IMR-90 (cell line): ENCODE results near the gene OR52E5. TPM values are rescaled to one million over a fixed set of nuclear protein-coding genes. Genes with fewer than 3 reads are reported as not detected.

Experiments used
- ATAC-seq: fragments of 200-7000 bp; cut with Tn5 transposase; 2 replicates; pipeline ENCODE4 v1.9.1; 2020; ENCODE audit warnings: low read depth, mild to moderate bottlenecking, moderate library complexity
- BruUV-seq: library from RNA; stranded (reverse); fragments of 400-500 nt; replicated peaks from 2 replicates; lab custom pipeline; 2021; lab: Mats Ljungman, UMichigan
- CTCF ChIA-PET: fragments of 300-600 bp; formaldehyde crosslinking; extraction: SDS; loops from one replicate; lab custom pipeline; 2021; ENCODE audit warnings: antibody characterized with exemption; lab: Yijun Ruan, JAX
- POLR2A ChIA-PET: fragments of 300-600 bp; sonication (Branson Sonifier 250); formaldehyde crosslinking; loops from one replicate; lab custom pipeline; 2022; ENCODE audit warnings: antibody characterized with exemption; ENCODE audit not compliant: unreplicated experiment; lab: Charles Lee
- DNase-seq: peaks from one replicate; pipeline ENCODE4 v3.0.0; 2013
- H2AFZ ChIP-seq: replicated peaks from 2 replicates; pipeline ENCODE3; 2013; ENCODE audit warnings: low read length, mild to moderate bottlenecking; ENCODE audit not compliant: poor library complexity
- H2AK5ac ChIP-seq: 2 replicates; pipeline ENCODE4 v1.6.1; 2013; ENCODE audit warnings: low read depth, low read length, inconsistent platforms
- H2AK9ac ChIP-seq: replicated peaks from 2 replicates; pipeline ENCODE3; 2013; ENCODE audit warnings: mild to moderate bottlenecking, low read depth, low read length, moderate library complexity; ENCODE audit not compliant: poor library complexity
- H2BK120ac ChIP-seq: 2 replicates; pipeline ENCODE4 v1.6.1; 2013; ENCODE audit warnings: low read depth, low read length, inconsistent platforms
- H2BK15ac ChIP-seq: 3 replicates; pipeline ENCODE4 v1.6.1; 2013; ENCODE audit warnings: low read depth, low read length, inconsistent platforms
- H2BK20ac ChIP-seq: 2 replicates; pipeline ENCODE4 v1.6.1; 2013; ENCODE audit warnings: low read depth, mild to moderate bottlenecking, inconsistent platforms, low read length, moderate library complexity
- H2BK5ac ChIP-seq: 2 replicates; pipeline ENCODE4 v1.6.1; 2013; ENCODE audit warnings: mild to moderate bottlenecking, low read depth, low read length, inconsistent platforms; ENCODE audit not compliant: poor library complexity, severe bottlenecking
- H3K14ac ChIP-seq: replicated peaks from 2 replicates; pipeline ENCODE4 v1.6.1; 2013; ENCODE audit warnings: low read depth, low read length, inconsistent platforms
- H3K18ac ChIP-seq: 2 replicates; pipeline ENCODE4 v1.6.1; 2013; ENCODE audit warnings: low read depth, low read length, control low read depth
- H3K23ac ChIP-seq: 2 replicates; pipeline ENCODE4 v1.6.1; 2013; ENCODE audit warnings: low read depth, low read length, inconsistent platforms
- H3K27ac ChIP-seq: 2 replicates; pipeline ENCODE4 v1.5.1; 2013; ENCODE audit warnings: mild to moderate bottlenecking, control low read depth, low read length; ENCODE audit not compliant: insufficient read depth
- H3K27me3 ChIP-seq: 2 replicates; pipeline ENCODE4 v1.6.1; 2013; ENCODE audit warnings: low read length; ENCODE audit not compliant: control insufficient read depth, insufficient read depth
- H3K36me3 ChIP-seq: 2 replicates; pipeline ENCODE4 v1.6.1; 2013; ENCODE audit warnings: low read length, mixed read lengths; ENCODE audit not compliant: control insufficient read depth, insufficient read depth
- H3K4ac ChIP-seq: 2 replicates; pipeline ENCODE4 v1.6.1; 2013; ENCODE audit warnings: low read depth, low read length, inconsistent platforms
- H3K4me1 ChIP-seq: 2 replicates; pipeline ENCODE4 v1.6.1; 2013; ENCODE audit warnings: low read length, mixed read lengths; ENCODE audit not compliant: control insufficient read depth, insufficient read depth
- H3K4me2 ChIP-seq: 2 replicates; pipeline ENCODE4 v1.6.1; 2013; ENCODE audit warnings: low read depth, mild to moderate bottlenecking, control low read depth, low read length, moderate library complexity
- H3K4me3 ChIP-seq: 2 replicates; pipeline ENCODE4 v1.5.1; 2013; ENCODE audit warnings: low read depth, mild to moderate bottlenecking, control low read depth, low read length, moderate library complexity; ENCODE audit not compliant: insufficient read depth
- H3K56ac ChIP-seq: 2 replicates; pipeline ENCODE4 v1.6.1; 2013; ENCODE audit warnings: low read length, inconsistent platforms; ENCODE audit not compliant: insufficient read depth; ENCODE audit errors: extremely low read depth
- H3K79me1 ChIP-seq, 2 experiments: 2 replicates each; pipeline ENCODE4 v1.6.1; 2013; ENCODE audit warnings: low read length in 2 of 2, inconsistent platforms in 1 of 2, low read depth in 1 of 2
- H3K9ac ChIP-seq: 2 replicates; pipeline ENCODE4 v1.6.1; 2013; ENCODE audit warnings: low read depth, low read length, control low read depth
- H3K9me1 ChIP-seq: 2 replicates; pipeline ENCODE4 v1.6.1; 2013; ENCODE audit warnings: low read length, inconsistent platforms; ENCODE audit not compliant: insufficient read depth
- H3K9me3 ChIP-seq: 2 replicates; pipeline ENCODE4 v1.6.1; 2013; ENCODE audit warnings: low read length; ENCODE audit not compliant: control insufficient read depth, insufficient read depth
- H4K20me1 ChIP-seq: 2 replicates; pipeline ENCODE4 v1.6.1; 2013; ENCODE audit warnings: low read length, inconsistent platforms; ENCODE audit not compliant: insufficient read depth
- H4K5ac ChIP-seq: 2 replicates; pipeline ENCODE4 v1.6.1; 2013; ENCODE audit warnings: mild to moderate bottlenecking, low read depth, low read length, control low read depth
- H4K8ac ChIP-seq, 2 experiments: 2 replicates each; pipeline ENCODE4 v1.6.1; 2013; ENCODE audit warnings: low read depth in 2 of 2, low read length in 2 of 2, control low read depth in 1 of 2, inconsistent platforms in 1 of 2
- H4K91ac ChIP-seq: 2 replicates; pipeline ENCODE4 v1.6.1; 2013; ENCODE audit warnings: low read depth, low read length, inconsistent platforms; ENCODE audit not compliant: insufficient read depth
- CEBPB ChIP-seq: IDR thresholded peaks from 2 replicates; pipeline ENCODE4 v1.6.1; 2012; ENCODE audit warnings: low read depth, low read length, improper control_type of control experiment
- CHD1 ChIP-seq: IDR thresholded peaks from 2 replicates; pipeline ENCODE4 v1.6.1; 2012; ENCODE audit warnings: low read depth, low read length, improper control_type of control experiment
- FOS ChIP-seq: fragments of 150-350 bp; IDR thresholded peaks from 2 replicates; pipeline ENCODE4 v1.6.1; 2016; ENCODE audit warnings: low read depth, low read length
- POLR2A ChIP-seq: IDR thresholded peaks from 2 replicates; pipeline ENCODE4 v1.6.1; 2012; ENCODE audit warnings: mild to moderate bottlenecking, low read depth, low read length
- RAD21 ChIP-seq: IDR thresholded peaks from 2 replicates; pipeline ENCODE4 v1.6.1; 2012; ENCODE audit warnings: low read length, improper control_type of control experiment
- RCOR1 ChIP-seq: IDR thresholded peaks from 2 replicates; pipeline ENCODE4 v1.6.1; 2012; ENCODE audit warnings: mild to moderate bottlenecking, low read length, improper control_type of control experiment; ENCODE audit not compliant: insufficient replicate concordance
- SMC3 ChIP-seq: fragments of 150-350 bp; IDR thresholded peaks from 2 replicates; pipeline ENCODE4 v1.6.1; 2016; ENCODE audit warnings: low read depth, mild to moderate bottlenecking, antibody characterized with exemption, low read length, moderate library complexity
- WGBS, 2 experiments: methylation state at CpG; one replicate each; pipeline versions ENCODE4 v1.1.5 to v1.1.7; 2013; ENCODE audit warnings: missing lambda C conversion rate in 2 of 2; ENCODE audit not compliant: insufficient read length in 1 of 2; ENCODE audit errors: extremely low coverage in 2 of 2; 5-methylcytosine and 5-hydroxymethylcytosine counted together
- dilution Hi-C: fragments of 300-500 bp; cut with HindIII; formaldehyde crosslinking; loops from one replicate; pipeline ENCODE4 v1.14.3; 2018; ENCODE audit warnings: low sequenced_read_pairs; ENCODE audit not compliant: unreplicated experiment
- in situ Hi-C: fragments of 300-500 bp; cut with MboI; formaldehyde crosslinking; loops from 3 replicates; pipeline ENCODE4 v1.14.3; 2019; ENCODE audit warnings: low sequenced_read_pairs, inconsistent platforms, mixed read lengths
- intact Hi-C: fragments of 100-400 bp; cut with micrococcal nuclease; formaldehyde crosslinking; loops from 2 replicates; pipeline ENCODE4 v1.10.0; 2022
- polyA plus RNA-seq, 3 experiments: library from polyadenylated mRNA; depleted of rRNA; stranded (reverse); fragments of >200 nt; gene quantifications; 2 replicates each; pipeline ENCODE4 v1.2.3, GENCODE V29; 2012; ENCODE audit warnings: low replicate concordance in 1 of 3
- total RNA-seq: library from RNA; depleted of rRNA; stranded (reverse); fragments of >200 nt; gene quantifications from 2 replicates; pipeline ENCODE4 v1.2.3, GENCODE V29; 2012
- TF ChIP-seq, protein P1 (sequence below): fragments of 150-350 bp; IDR thresholded peaks from 2 replicates; pipeline ENCODE4 v1.6.1; 2017; ENCODE audit warnings: mild to moderate bottlenecking, antibody characterized with exemption, low read length, low read depth

OR52E5 gene
- total and polyA plus RNA-seq, 2 of the 4 experiments (the other 2 are of a cell fraction): not detected

DNA sequence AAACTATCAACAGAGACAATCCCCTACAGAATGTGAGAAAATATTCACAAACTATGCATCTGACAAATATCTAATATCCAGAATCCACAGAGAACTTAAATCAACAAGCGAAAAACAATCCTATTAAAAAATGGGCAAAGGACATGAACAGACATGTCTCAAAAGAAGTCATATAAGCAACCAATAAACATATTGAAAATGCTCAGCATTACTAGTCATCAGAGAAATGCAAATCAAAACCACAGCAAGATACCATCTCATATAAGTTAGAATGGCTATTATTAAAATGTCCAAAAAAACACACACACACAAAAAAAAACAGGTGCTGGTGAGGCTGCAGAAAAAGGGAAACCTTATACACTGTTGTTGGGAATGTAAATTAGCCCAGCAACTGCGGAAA is 27.2 kb upstream of the OR52E5 start:
- no peak for ATAC-seq
- Histone ChIP-seq H2BK5ac (no peak overlapping the region), H3K79me1 (no peaks in the 10 kb centered on the region), H3K9me3 (no peaks in the 10 kb centered on the region), H2AK9ac (no peak overlapping the region), H3K4me2 (no peak overlapping the region), H3K4ac (no peak overlapping the region), H2BK20ac (no peak overlapping the region), H3K36me3 (no peaks in the 10 kb centered on the region), H4K20me1 (no peaks in the 10 kb centered on the region), H2BK15ac (no peak overlapping the region), H4K8ac (no peak overlapping the region), H4K5ac (no peak overlapping the region), H3K4me1 (no peaks in the 10 kb centered on the region), H3K56ac (no peak overlapping the region), H2AFZ (no peak overlapping the region), H2BK120ac (no peak overlapping the region), H3K9ac (no peak overlapping the region), H2AK5ac (no peak overlapping the region), H3K27me3 (no peaks in the 10 kb centered on the region), H3K14ac (no peak overlapping the region), H3K18ac (no peak overlapping the region), H3K23ac (no peak overlapping the region), H3K27ac (no peak overlapping the region), H4K91ac (no peak overlapping the region), H3K9me1 (no peaks in the 10 kb centered on the region), H3K4me3 (no peak overlapping the region)
- ChIA-PET POLR2A (no interaction called here), CTCF (no interaction called here)
- no CpG with 5 or more reads among the region's 2 CpGs for WGBS, 2 experiments
- no TSS peak for BruUV-seq
- DNase-seq: no peak
- TF ChIP-seq CEBPB (no peak), RAD21 (no peak), POLR2A (no peak), RCOR1 (no peak), CHD1 (no peak), FOS (no peak), SMC3 (no peak)
- TF ChIP-seq, protein P1, sequence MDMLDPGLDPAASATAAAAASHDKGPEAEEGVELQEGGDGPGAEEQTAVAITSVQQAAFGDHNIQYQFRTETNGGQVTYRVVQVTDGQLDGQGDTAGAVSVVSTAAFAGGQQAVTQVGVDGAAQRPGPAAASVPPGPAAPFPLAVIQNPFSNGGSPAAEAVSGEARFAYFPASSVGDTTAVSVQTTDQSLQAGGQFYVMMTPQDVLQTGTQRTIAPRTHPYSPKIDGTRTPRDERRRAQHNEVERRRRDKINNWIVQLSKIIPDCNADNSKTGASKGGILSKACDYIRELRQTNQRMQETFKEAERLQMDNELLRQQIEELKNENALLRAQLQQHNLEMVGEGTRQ: no peak
- intact Hi-C loops (no loop called here), dilution Hi-C loops (no loop called here), in situ Hi-C loops (no loop called here)
